ENCODE data around the gene WDR35.
A peak's percentile ranks its signal among the peaks of the same experiment; 100 is the strongest.
"Not testable (repeated sequence)": the region's sequence is repeated elsewhere in the genome, so short reads cannot be mapped to it uniquely, and the experiment has no call there.

WDR35 gene

GRCh38 chr2:19942199-19942598, 47.7 kb downstream of the WDR35 start:
- DNase-seq (ENCODE audit: low read depth in 2 of 2) = no peak

- no peak for DNase-seq (ENCODE audit: low read depth in 2 of 2)
Observed at GRCh38 chr2:19937004-19937403, 52.9 kb downstream of the WDR35 start.

GRCh38 chr2:19936203-19936602, 53.7 kb downstream of the WDR35 start:
- DNase-seq (ENCODE audit: low read depth in 2 of 2) = no peak

- no peak for DNase-seq (ENCODE audit: low read depth in 2 of 2)
Observed at GRCh38 chr2:19933351-19933981, 56.4 kb downstream of the WDR35 start.

- no peak for DNase-seq (ENCODE audit: low read depth in 2 of 2)
Observed at GRCh38 chr2:19932928-19933327, 57.0 kb downstream of the WDR35 start.

GRCh38 chr2:19929226-19929625, 60.7 kb downstream of the WDR35 start:
- no peak for DNase-seq (ENCODE audit: low read depth in 2 of 2)

GRCh38 chr2:19927816-19928215, 62.1 kb downstream of the WDR35 start:
- DNase-seq (ENCODE audit: low read depth in 2 of 2) = not testable (repeated sequence)

- DNase-seq (ENCODE audit: low read depth in 2 of 2) = not testable (repeated sequence)
Observed at GRCh38 chr2:19924526-19924925, 65.4 kb downstream of the WDR35 start.

- not testable (repeated sequence) for DNase-seq (ENCODE audit: low read depth in 2 of 2)
Observed at GRCh38 chr2:19922188-19922587, 67.7 kb downstream of the WDR35 start.

GRCh38 chr2:19916385-19916950, 73.4 kb downstream of the WDR35 start:
- no peak for DNase-seq (ENCODE audit: low read depth in 2 of 2)

GRCh38 chr2:19914266-19914975, 75.5 kb downstream of the WDR35 start:
- no peak for DNase-seq (ENCODE audit: low read depth in 2 of 2)

- no peak for DNase-seq (ENCODE audit: low read depth in 2 of 2)
Observed at GRCh38 chr2:19911808-19912509, 77.9 kb downstream of the WDR35 start.

GRCh38 chr2:19902216-19902740, 87.6 kb downstream of the WDR35 start:
- DNase-seq (ENCODE audit: low read depth in 2 of 2) = no peak

GRCh38 chr2:19901442-19902215, 88.3 kb downstream of the WDR35 start, which contains the start of gene TTC32:
Gene TTC32 (minus strand): TSS chr2:19901983. CDS start chr2:19901854, 129 bp downstream.
- DNase-seq (ENCODE audit: low read depth in 2 of 2) = peak; percentile 83 to 88

- no peak for DNase-seq (ENCODE audit: low read depth in 2 of 2)
Observed at GRCh38 chr2:19900931-19901441, 88.9 kb downstream of the WDR35 start.

- DNase-seq (ENCODE audit: low read depth in 2 of 2) = no peak
Observed at GRCh38 chr2:19899985-19900930, 89.6 kb downstream of the WDR35 start.

- DNase-seq (ENCODE audit: low read depth in 2 of 2) = no peak
Observed at GRCh38 chr2:19898592-19899329, 91.1 kb downstream of the WDR35 start.

GRCh38 chr2:19897623-19898245, 92.2 kb downstream of the WDR35 start:
- no peak for DNase-seq (ENCODE audit: low read depth in 2 of 2)

GRCh38 chr2:19895535-19895934, 94.4 kb downstream of the WDR35 start:
- DNase-seq (ENCODE audit: low read depth in 2 of 2) = no peak
